Kidney (tissue), 14 donors: ENCODE data around the gene TACC2. TPM values are rescaled to one million over a fixed set of nuclear protein-coding genes. Genes with fewer than 3 reads are reported as not detected.
A peak's percentile ranks its signal among the peaks of the same experiment; 100 is the strongest.

ENCODE experiments used
- DNase-seq, 5 donors: peaks; one replicate each; pipeline ENCODE4 v3.0.0-alpha.2; 2013 to 2020
- FAIRE-seq: peaks from 2 replicates; lab custom pipeline; 2012; peaks lifted over from hg19 to GRCh38; lab: Jason Lieb, UNC
- H3K27ac ChIP-seq, 2 donors: one replicate each; pipeline ENCODE4 v1.7.0; 2013; ENCODE audit warnings: low read depth in 2 of 2, low read length in 2 of 2, inconsistent platforms in 1 of 2
- H3K27me3 ChIP-seq: one replicate; pipeline ENCODE4 v1.7.1; 2013; ENCODE audit warnings: low read length, inconsistent platforms; ENCODE audit not compliant: control insufficient read depth, insufficient read depth
- H3K36me3 ChIP-seq, 3 donors: one replicate each; pipeline versions ENCODE4 v1.7.0 to v1.7.1; 2013; ENCODE audit warnings: low read length in 3 of 3, control low read depth in 1 of 3, inconsistent platforms in 1 of 3; ENCODE audit not compliant: insufficient read depth in 3 of 3, control insufficient read depth in 2 of 3
- H3K4me1 ChIP-seq, 3 donors: one replicate each; pipeline versions ENCODE4 v1.7.0 to v1.7.1; 2013; ENCODE audit warnings: low read length in 3 of 3, inconsistent platforms in 1 of 3, low read depth in 1 of 3; ENCODE audit not compliant: control insufficient read depth in 2 of 3, insufficient read depth in 2 of 3
- H3K4me3 ChIP-seq, 3 donors: one replicate each; pipeline versions ENCODE4 v1.7.0 to v1.8.1; 2013; ENCODE audit warnings: low read length in 3 of 3, control low read depth in 1 of 3, inconsistent platforms in 1 of 3
- H3K9ac ChIP-seq, 3 donors: one replicate each; pipeline versions ENCODE4 v1.7.0 to v1.7.1; 2013; ENCODE audit warnings: low read length in 3 of 3, control low read depth in 1 of 3, inconsistent platforms in 1 of 3
- H3K9me3 ChIP-seq, 3 donors: one replicate each; pipeline versions ENCODE4 v1.7.0 to v1.7.1; 2013; ENCODE audit warnings: low read length in 3 of 3, control low read depth in 1 of 3, inconsistent platforms in 1 of 3; ENCODE audit not compliant: control insufficient read depth in 2 of 3, insufficient read depth in 1 of 3
- CTCF ChIP-seq: IDR thresholded peaks from 3 replicates; pipeline ENCODE4 v1.5.1; 2012; ENCODE audit warnings: mild to moderate bottlenecking, moderate library complexity, borderline replicate concordance; ENCODE audit not compliant: insufficient read depth; ENCODE audit errors: extremely low read depth
- intact Hi-C: fragments of 100-400 bp; cut with DNase I; formaldehyde crosslinking; loops from one replicate; pipeline ENCODE4 v1.11.1; 2022
- polyA plus RNA-seq: library from polyadenylated mRNA; stranded (reverse); fragments of 350-450 nt; fragmentation: Illumina TruSeq; extraction: RNeasy Lipid Tissue Mini Kit (QIAGEN cat#74804); gene quantifications from one replicate; pipeline ENCODE4 v1.2.3, GENCODE V29; 2014; ENCODE audit warnings: low read depth, low replicate concordance; ENCODE audit not compliant: insufficient read depth
- total RNA-seq: library from RNA; stranded (reverse); fragmentation: NEBNext Ultra II Directional; extraction: Animal tissue kit (Norgen Biotek cat#: 25700); gene quantifications from one replicate; pipeline ENCODE4 v1.2.1, GENCODE V29; 2021
- donor health status: control.
- donor health status: control.
- donor health status: control.
- donor health status: control.
- donor health status: control.
- donor health status: DM: yes; HTN: yes; CAD: no.
- donor health status: Normal renal cell carcinoma (clear cell type).

Gene TACC2
- total and polyA plus RNA-seq, 2 donors from 2014 or later, result 36.4 to 81.0 TPM

GRCh38 chr10:122126763-122127659 is 138.0 kb downstream of the TACC2 start:
- FAIRE-seq, result no peak
- Histone ChIP-seq H3K9me3 (no peaks in the 10 kb centered on the region), H3K9ac (no peak overlapping the region), H3K4me1 (no peaks in the 10 kb centered on the region), H3K27ac (peak overlapping the region in 1 of 2 donors; percentile 32), H3K27me3 (no peaks in the 10 kb centered on the region), H3K36me3 (no peaks in the 10 kb centered on the region), H3K4me3 (no peak overlapping the region)
- DNase-seq, result peak in 2 of 5 donors; percentile 56
- no peak for TF ChIP-seq CTCF
- intact Hi-C loops, result no loop called here

- Histone ChIP-seq H3K4me3 (no peak overlapping the region), H3K36me3 (no peaks in the 10 kb centered on the region), H3K9ac (no peak overlapping the region), H3K4me1 (no peaks in the 10 kb centered on the region), H3K9me3 (no peaks in the 10 kb centered on the region), H3K27ac (peak overlapping the region; percentile 32 to 61), H3K27me3 (no peaks in the 10 kb centered on the region)
- no peak for TF ChIP-seq CTCF
- intact Hi-C loops, result no loop called here
- FAIRE-seq (no peak), DNase-seq (peak in 1 of 5 donors; percentile 53)
Measured at GRCh38 chr10:122127943-122128342, 139.0 kb downstream of the TACC2 start.

- no peak for TF ChIP-seq CTCF
- Histone ChIP-seq H3K4me3 (no peak overlapping the region), H3K36me3 (no peaks in the 10 kb centered on the region), H3K4me1 (no peaks in the 10 kb centered on the region), H3K9me3 (no peaks in the 10 kb centered on the region), H3K27me3 (no peaks in the 10 kb centered on the region), H3K9ac (no peak overlapping the region), H3K27ac (peak overlapping the region in 1 of 2 donors; percentile 61)
- DNase-seq (no peak), FAIRE-seq (no peak)
- intact Hi-C loops, result no loop called here
Measured at GRCh38 chr10:122128357-122128756, 139.4 kb downstream of the TACC2 start.
